GM21717 (cell line): ENCODE data around the gene DCAF4.
"Not testable (repeated sequence)": the region's sequence is repeated elsewhere in the genome, so short reads cannot be mapped to it uniquely, and the experiment has no call there.

Source experiments
- ATAC-seq: cut with Tn5 transposase; IDR thresholded peaks from one replicate; pipeline ENCODE4 v1.9.1; 2021; ENCODE audit warnings: mild to moderate bottlenecking, moderate library complexity; ENCODE audit not compliant: unreplicated experiment

The DCAF4 gene

DNA sequence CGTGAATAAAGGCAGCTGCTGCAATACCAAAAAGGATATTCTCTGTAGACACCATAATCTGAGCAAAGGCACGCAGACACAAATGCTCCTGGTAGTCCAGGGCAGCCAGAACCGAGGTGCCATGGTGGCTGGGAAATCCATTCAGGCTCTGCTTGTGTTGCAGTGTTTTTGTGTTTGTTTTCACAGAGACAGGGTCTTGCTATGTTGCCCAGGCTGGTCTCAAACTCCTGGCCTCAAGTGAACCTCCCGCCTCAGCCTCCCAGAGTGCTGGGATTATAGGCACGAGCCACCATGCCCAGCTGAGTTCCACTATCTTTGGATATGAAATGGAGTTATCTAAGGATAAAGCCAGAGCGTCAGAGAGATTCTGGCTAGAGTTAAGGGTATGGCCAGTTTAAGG is 39.8 kb downstream of the DCAF4 start:
- ATAC-seq: no peak

GRCh38 chr14:72968316-72968715 is 42.1 kb downstream of the DCAF4 start:
- ATAC-seq: no peak

DNA sequence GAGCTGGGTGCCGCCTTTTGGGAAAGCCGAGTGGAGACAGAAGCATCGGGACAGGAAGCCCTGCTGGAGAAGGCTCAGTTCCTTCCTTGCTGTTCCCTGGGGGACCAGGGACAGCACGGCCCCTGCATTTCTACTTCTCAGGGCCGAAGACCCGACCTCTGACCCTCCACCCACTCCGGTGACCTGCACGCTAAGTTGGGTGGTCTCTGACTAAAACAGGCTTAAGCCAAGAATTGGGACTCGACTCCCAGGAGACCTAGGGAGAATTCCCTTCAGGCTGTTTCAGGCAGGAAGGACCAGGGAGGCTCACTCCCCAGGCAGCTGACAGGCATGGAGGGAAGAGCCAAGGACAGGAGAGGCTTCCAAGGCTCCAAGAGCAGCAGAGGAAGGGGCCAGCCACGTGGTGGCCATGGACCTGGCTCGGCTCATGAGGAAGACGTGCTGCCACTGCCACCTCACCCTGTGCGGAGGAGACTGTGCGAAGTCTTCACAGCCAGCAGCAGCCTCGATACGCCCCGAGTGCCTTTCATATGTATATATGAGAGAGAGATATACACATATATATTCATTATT is 43.9 kb downstream of the DCAF4 start:
- no peak for ATAC-seq

DNA sequence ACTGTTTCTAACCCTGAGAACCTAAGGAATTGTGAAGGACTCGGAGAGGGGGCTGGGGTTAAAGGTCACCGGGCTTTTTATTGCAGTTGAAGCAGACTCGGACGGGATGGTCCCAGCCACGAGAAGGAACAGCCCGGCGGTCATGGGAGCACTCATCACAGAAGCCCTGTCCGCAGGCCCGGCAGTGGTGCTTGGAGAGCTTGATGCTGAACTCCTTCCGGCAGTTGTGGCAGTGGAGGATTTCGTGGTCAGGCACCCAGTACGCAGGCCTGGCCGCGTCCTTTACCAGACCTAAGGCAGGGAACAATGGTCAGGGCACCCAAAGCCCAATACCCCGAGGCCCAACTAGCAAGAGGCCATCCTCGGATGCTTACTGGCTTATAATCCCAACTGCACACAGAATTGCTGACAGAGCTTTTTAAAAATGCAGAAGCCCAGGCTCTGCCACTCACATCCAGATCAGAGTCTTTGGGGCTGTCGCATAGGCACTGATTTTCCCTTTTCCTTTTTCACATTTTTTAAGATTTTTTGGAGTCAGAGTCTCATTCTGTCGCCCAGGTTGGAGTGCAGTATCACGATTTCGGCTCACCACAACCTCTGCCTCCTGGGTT is 44.7 kb downstream of the DCAF4 start:
- ATAC-seq: no peak

GRCh38 chr14:72974661-72975060 is 48.4 kb downstream of the DCAF4 start:
- ATAC-seq: no peak

GRCh38 chr14:72975770-72976169 is 49.5 kb downstream of the DCAF4 start:
- no peak for ATAC-seq

GRCh38 chr14:72978856-72979255 is 52.6 kb downstream of the DCAF4 start:
- no peak for ATAC-seq

- ATAC-seq: no peak
Observed at GRCh38 chr14:72980863-72981262, 54.6 kb downstream of the DCAF4 start.

DNA sequence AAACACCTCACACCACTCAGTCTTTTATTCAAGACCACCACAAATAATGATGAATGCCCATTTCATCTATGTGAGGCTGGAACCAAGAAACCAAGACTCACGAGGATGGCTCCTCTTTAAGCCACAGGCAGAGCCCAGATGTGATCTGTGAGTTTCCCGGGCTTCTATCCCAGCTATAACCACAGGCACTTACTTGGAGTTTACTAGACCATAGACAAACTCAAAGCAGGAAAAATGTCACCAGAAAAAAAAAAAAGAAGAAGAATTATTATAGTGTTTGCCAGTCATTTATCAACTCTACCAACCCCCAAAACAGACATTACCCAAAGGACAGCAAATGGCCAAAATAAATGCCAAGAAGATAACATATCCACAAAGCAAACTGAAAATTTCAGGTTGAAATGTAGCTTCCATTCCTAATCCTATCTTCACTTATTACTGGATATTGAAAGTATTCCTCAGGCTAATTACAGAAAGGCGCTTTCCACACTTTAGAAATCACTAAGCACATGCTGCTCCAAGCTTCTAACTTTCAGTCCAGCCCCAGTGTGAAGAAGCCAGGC is 56.0 kb downstream of the DCAF4 start:
- no peak for ATAC-seq

- ATAC-seq: no peak
Observed at GRCh38 chr14:72986214-72986613, 60.0 kb downstream of the DCAF4 start.

- ATAC-seq: no peak
Observed at GRCh38 chr14:72986857-72987256, 60.6 kb downstream of the DCAF4 start.

GRCh38 chr14:72990171-72990570 is 63.9 kb downstream of the DCAF4 start:
- no peak for ATAC-seq

DNA sequence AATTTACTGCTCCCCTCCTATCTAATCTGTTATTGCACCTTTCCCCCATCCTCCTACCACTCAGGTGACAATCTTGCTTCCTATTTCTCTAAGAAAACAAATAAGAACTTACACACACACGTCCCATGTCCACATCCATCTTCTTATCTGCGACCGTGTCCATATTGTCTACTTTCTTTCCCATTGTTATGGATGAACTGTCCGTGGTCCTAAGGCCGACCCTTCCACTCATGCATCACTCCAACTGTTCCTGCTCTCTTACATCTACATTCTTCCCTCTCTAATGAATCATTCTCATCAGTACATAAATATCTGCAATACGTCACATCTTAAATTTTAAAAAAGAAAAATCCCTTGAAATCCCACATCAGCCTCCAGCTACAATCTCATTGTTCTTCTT is 70.7 kb downstream of the DCAF4 start:
- no peak for ATAC-seq

- ATAC-seq: no peak
Observed at GRCh38 chr14:72998252-72998903, 72.1 kb downstream of the DCAF4 start.

- ATAC-seq: no peak
Observed at GRCh38 chr14:72999316-72999715, 73.1 kb downstream of the DCAF4 start.

GRCh38 chr14:73000073-73000472 is 73.8 kb downstream of the DCAF4 start:
- no peak for ATAC-seq

- ATAC-seq: no peak
Observed at GRCh38 chr14:73003681-73004080, 77.4 kb downstream of the DCAF4 start.

DNA sequence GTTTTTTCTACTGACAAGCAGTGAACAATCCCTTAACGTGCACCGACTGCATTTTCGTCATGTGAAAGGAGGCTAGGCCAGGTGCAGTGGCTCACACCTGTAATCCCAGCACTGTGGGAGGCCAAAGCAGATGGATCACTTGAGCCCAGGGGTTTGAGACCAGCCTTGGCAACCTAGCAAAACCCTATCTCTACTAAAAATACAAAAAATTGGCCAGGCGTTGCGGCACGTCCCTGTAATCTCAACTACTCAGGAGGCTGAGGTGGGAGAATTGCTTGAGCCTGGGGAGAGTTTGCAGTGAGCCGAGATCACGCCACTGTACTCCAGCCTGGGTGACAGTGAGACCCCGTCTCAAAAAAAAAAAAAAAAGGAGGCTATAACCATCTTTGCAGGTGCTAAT is 78.4 kb downstream of the DCAF4 start:
- not testable (repeated sequence) for ATAC-seq

- no peak for ATAC-seq
Observed at GRCh38 chr14:73007835-73008234, 81.6 kb downstream of the DCAF4 start.

- no peak for ATAC-seq
Observed at GRCh38 chr14:73008501-73008900, 82.2 kb downstream of the DCAF4 start.
